Measurements from ENCODE around the gene TREM2.

DNA sequence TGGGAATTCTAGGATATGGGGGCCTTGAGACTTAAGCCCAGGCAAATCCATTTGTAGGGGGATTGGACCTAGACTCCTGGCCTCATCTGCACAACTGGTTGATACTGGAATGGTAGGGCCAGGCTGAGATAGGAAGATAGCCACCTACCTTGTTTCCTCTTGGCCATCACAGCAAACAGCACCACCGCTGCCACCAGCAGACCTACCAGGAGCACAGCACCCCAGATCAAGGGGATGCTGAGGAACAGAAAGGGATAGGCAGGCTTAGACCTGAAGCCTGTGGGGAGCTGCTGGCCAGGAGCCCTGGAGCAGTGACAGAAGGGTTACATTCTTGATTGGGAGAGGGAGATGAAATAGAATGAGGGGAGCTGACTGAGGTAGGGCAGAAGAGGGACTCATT lies 12.2 kb downstream of the TREM2 start:
- TF ChIP-seq CTCF (IDR thresholded peaks at IDR 0.05) (no peak), POLR2A (IDR thresholded peaks at IDR 0.05) (no peak)
